ENCODE measurements around the gene HMHB1.

The HMHB1 gene

DNA sequence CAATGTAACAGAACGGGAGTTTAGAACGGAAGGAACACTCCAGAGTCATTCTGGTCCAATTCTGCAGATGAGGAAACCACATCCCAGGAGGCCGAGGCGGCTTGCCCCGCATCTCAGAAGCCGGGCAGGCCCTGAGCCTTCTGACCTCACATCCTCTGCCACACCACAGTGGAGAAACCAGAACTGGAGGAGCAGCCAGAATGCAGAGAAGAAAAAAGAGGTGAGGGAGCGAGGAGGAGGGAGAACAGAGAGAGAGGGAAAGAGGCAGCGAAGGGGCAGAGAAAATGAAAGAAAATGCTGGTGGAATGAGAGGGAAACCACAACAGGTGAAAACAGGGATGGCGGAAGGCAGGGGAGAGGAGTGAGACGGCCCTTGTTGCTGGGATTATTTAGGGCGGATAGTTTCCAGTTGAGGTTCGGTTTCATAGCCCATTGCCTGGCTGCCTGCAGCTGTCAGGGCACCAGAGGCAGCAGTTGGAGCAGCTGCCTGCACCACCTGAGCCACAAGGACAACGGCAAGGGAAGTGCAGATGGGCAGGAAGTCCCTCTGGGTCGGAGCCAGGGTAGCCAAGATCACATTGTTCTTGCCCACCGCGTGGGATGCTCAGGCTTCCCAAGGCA lies at the start of gene HMHB1:
HMHB1 (plus strand) TSS at position 77 of the 621 bp plus-strand sequence.
- peak in 1 of 4 experiments; percentile 1 for DNase-seq

DNA sequence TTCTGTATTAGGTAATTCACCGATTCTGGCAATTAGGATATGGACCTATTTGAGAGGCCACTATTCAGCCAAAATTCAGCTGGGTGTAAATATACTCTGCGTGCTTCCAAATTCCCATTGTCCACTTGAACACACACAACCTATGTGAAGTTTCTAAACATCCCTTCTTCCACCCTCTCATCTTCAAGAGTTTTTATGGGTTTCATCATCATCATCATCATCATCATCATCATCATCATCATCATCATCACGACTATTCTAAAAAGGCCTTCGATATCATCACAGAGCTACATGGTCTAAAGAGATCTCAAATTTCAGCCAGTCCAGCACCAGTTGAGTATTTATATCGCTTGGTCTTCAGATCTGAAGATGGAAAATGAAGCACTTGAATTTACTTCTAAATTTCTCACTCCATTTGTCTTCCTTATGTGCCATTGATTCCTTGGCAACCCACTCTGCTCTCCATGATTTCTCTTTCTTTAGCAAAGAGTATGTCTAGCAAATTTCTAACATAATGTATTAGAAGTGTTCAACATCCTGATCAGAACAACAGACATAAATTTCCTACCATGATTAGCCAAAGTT lies 49.2 kb upstream of the HMHB1 start:
- no peak for DNase-seq

DNA sequence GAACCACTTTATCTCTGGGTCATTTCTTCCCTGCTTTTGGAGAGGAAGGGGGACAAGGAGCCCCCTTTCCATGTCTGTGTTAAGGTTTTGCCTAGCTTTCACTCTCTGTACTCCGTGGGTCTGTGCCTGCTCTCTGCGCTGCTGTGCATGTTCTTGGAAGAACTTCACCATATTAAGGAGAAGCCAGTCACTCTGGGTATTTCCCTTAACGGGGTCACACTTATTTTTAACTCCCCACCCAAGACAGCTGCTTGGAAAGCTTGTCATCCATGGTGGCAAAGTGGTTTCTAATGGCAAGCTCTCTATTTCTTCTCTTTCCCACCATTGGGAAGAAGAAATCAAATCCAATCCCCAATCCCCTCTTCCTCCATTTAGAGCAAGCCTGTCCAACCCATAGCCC lies 44.8 kb upstream of the HMHB1 start:
- no peak for DNase-seq

GRCh38 chr5:143769026-143769786 lies 42.8 kb upstream of the HMHB1 start:
- no peak for DNase-seq

- DNase-seq = no peak
Measured at GRCh38 chr5:143770450-143770849, 41.5 kb upstream of the HMHB1 start.

- DNase-seq = no peak
Measured at GRCh38 chr5:143771189-143771588, 40.8 kb upstream of the HMHB1 start.

DNA sequence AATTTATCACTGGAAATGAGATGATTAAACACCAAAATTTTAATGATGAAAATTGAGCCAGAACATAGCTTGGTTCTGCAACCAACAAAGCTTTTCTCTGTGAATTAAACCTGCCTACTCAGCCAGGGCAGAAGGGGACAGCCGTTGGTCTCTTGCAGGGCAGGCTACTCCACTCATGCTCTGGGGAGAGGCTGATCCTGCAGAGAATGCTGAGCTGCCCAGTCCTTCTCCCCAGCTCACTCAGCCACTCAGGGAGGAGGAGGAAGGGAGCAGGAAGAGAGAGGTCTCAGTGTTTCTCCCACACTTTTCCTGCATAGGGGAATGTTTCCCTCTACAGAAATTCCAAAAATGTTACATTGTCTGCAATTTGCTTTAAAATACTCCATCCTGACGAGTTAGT lies 40.4 kb upstream of the HMHB1 start:
- DNase-seq = no peak

- no peak for DNase-seq
Measured at GRCh38 chr5:143772621-143773020, 39.3 kb upstream of the HMHB1 start.

DNA sequence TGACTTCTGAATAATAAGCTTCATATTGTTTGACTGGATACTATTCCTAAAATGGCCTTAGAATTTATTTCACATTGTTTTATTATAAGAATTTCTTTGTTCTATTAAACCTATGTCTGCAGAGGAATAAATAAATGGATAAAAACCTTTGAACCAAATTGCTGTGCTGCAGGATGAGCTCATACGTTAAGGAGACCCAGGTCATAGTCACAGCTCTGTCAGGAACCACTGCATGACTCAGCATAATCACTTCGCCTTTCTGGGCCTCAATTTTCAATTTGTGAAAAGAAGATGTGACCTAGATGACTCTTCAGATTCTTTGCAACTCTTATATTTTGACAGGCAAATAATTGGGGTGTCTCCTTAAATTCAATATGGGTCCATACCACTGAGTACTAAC lies 36.7 kb upstream of the HMHB1 start:
- DNase-seq = no peak

- DNase-seq = no peak
Measured at GRCh38 chr5:143776951-143777350, 35.0 kb upstream of the HMHB1 start.

- no peak for DNase-seq
Measured at GRCh38 chr5:143779506-143779905, 32.5 kb upstream of the HMHB1 start.

DNA sequence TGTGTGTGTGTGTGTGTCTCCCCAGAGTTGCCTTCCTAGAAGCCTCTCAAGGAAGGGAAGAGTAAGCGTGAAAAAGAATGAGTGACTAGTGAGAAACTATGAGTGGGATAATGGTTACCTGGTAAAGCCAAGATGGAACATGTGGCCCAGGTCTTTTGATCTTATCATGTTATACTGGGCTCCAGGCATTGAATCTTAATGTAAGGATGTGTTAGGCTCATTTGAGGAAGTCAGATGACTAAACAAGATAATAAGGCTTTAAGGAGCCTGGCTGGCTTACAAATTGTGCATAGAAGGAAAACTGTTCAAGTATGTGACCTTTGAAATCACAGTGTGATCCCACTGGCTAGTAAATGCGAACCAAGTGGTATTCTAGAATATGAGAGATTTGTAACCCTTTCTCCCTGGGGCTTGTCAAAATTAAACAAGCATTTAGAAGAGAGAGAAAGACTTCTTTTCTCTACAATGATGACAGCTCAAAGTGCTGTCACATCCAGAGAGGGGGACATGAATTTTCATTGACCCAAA lies 29.9 kb upstream of the HMHB1 start:
- DNase-seq = no peak

- DNase-seq = no peak
Measured at GRCh38 chr5:143782588-143783386, 29.2 kb upstream of the HMHB1 start.

DNA sequence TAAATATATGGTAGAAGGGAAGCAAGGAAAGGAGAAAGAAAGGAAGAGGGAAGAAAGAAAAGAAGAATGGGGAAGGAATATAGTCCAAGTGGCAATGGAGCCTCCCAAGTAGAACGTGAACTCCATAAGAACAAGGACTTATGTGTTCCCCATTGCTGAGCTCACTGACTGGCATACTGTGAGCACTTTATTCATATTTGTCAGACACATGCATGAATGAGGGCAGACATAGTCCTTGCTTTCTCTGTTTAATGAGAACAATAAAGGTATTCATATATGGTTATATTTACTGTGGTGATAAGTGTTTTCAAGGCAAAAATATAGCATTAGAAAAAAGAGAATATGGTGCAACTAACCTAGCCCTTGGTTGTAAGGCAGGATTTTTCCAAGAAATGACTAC lies 23.6 kb upstream of the HMHB1 start:
- no peak for DNase-seq

DNA sequence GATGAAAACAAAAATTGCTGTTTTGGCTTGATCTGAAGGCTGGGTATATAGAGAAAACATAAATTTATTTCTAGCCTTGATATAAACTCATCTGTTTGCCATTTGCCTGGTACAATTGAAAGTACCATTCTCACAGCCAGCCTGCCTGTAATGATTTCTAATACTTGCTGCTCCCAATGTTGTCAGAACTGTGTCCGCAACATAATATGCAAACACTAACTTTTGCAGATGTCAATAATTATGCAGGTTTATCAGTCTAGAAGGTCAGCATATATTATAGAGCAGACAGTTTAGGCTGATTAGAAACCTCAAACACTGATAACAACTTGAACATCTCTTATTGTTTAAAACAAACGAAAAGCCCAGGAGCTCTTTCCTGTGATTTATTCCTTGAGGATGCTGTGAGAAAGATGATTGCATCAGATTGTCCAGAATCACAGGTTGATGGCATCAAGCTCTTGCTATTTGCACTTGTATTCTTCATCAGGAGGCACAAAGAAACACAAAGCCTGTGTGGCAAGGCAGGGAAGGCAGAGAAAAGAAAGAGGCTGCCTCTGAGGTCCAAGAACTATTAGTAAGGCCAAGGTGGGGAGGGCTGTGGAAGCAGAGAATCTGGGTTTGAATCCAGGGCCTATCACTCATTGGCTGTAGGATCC lies 21.4 kb upstream of the HMHB1 start:
- DNase-seq = no peak

GRCh38 chr5:143791848-143792731 lies 19.9 kb upstream of the HMHB1 start:
- DNase-seq = no peak

- no peak for DNase-seq
Measured at GRCh38 chr5:143793249-143793648, 18.7 kb upstream of the HMHB1 start.

DNA sequence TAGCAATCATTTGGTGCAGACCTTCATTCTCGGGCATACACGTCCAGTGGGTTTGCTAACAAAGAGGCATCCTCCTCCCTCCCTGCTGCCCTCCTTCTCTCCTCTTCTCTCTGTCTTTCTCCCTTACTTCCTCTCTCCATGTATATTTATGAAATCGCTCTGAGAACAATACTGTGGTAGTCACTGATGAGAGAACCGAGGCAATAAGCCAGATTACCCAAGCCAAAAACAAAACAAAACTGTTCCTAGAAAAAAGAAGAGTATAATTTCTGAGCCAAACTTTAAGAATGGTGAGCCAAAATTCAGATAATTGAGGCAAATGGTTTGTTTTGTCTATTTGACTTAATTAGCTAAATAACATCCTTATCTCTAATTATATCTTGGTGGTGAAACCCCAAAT lies 15.8 kb upstream of the HMHB1 start:
- no peak for DNase-seq

DNA sequence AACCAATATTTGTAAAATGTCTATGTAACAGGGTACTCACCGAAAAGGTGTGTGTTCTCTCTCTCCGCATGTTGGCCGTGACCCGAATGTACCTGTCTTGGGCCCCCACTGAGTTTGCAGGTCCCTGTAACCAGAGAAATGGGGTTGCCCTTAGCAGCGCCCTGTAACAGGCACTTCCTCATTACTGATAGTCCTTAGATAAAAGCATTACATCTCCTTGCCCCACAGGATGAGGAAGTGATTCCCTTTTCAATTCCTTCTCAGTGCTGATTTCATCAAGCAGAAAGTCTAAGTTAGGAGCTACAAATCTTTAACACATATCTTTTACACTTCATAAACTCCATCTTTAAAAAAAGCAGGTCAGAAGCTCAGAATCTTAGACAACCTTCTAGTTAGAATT lies 15.2 kb upstream of the HMHB1 start:
- no peak for DNase-seq

DNA sequence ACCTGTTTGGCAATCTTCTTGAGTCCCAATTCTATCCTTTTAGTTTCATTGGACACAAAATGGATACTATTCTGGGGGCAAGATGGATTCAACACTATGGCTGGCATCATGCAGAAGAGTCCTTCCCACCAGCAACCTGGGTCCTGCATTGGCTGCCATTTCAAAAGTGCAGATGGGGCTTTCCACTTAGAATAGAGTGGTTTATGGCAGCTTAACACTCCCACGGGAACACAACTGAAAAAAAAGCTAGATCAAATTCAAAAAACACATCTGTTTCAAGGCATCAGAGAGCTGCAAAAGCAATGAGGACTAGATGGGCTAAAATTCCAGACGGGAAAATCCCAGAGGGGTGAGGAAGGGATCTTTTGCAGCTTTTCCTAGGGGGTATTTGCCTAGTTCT lies 11.2 kb upstream of the HMHB1 start:
- no peak for DNase-seq

GRCh38 chr5:143801252-143801939 lies 10.6 kb upstream of the HMHB1 start:
- no peak for DNase-seq
